K562 (cell line): ENCODE results near the gene CD19. TPM values are rescaled to one million over a fixed set of nuclear protein-coding genes. Genes with fewer than 3 reads are reported as not detected.
"Not testable (repeated sequence)": the region's sequence is repeated elsewhere in the genome, so short reads cannot be mapped to it uniquely, and the experiment has no call there.

Experiments used
- ATAC-seq: fragments of 200-7000 bp; cut with Tn5 transposase; 3 replicates; pipeline ENCODE4 v1.9.1; 2020; ENCODE audit warnings: moderate library complexity
- BruUV-seq: library from RNA; stranded (reverse); fragments of 400-500 nt; replicated peaks from 2 replicates; lab custom pipeline; 2021; lab: Mats Ljungman, UMichigan
- CTCF ChIA-PET: fragments of 300-600 bp; formaldehyde crosslinking; extraction: SDS; loops from one replicate; lab custom pipeline; 2021; ENCODE audit warnings: low intra/inter-chr PET ratio; lab: Yijun Ruan, JAX
- POLR2A ChIA-PET: fragments of 300-600, 350-650 bp; sonication (Branson Sonifier 250); formaldehyde crosslinking; extraction: SDS; loops from one replicate; lab custom pipeline; 2021; ENCODE audit warnings: antibody characterized with exemption, inconsistent platforms; lab: Yijun Ruan, JAX
- DNase-seq, 4 experiments: peaks; one replicate each; pipeline versions ENCODE4 v3.0.0 to v3.0.0-alpha.2; 2011 to 2018; ENCODE audit warnings: low spot score in 3 of 4, mixed read lengths in 3 of 4; ENCODE audit errors: extremely low read depth in 1 of 4
- FAIRE-seq: peaks from 2 replicates; lab custom pipeline; 2011; peaks lifted over from hg19 to GRCh38; lab: Jason Lieb, UNC
- H2AFZ ChIP-seq: 2 replicates; pipeline ENCODE4 v1.6.0; 2011; ENCODE audit warnings: low read depth, low read length, control low read depth, inconsistent platforms
- H3K27ac ChIP-seq: fragments of 200-600 bp; 3 replicates; pipeline ENCODE4 v1.8.0; 2011; ENCODE audit warnings: low read depth, mild to moderate bottlenecking, control low read depth, inconsistent platforms, low read length, moderate library complexity, mixed read lengths; ENCODE audit errors: extremely low read depth
- H3K27me3 ChIP-seq, 2 experiments: fragments of 300-600 bp in 1 of 2; 2 replicates in 1 of 2; 3 replicates in 1 of 2; pipeline versions ENCODE4 v1.6.0 to v1.8.0; 2011; ENCODE audit warnings: inconsistent platforms in 2 of 2, low read length in 2 of 2, mild to moderate bottlenecking in 1 of 2, mixed read lengths in 1 of 2, moderate library complexity in 1 of 2; ENCODE audit not compliant: control insufficient read depth in 2 of 2, insufficient read depth in 2 of 2
- H3K36me3 ChIP-seq: fragments of 300-600 bp; 3 replicates; pipeline ENCODE4 v1.8.0; 2011; ENCODE audit warnings: mild to moderate bottlenecking, low read length, inconsistent platforms; ENCODE audit not compliant: control insufficient read depth, insufficient read depth
- H3K4me1 ChIP-seq, 2 experiments: fragments of 200-600 bp in 1 of 2; replicated peaks in 1 of 2; 2 replicates in 1 of 2; 3 replicates in 1 of 2; pipeline versions ENCODE4 v1.5.1 to v1.8.0; 2011; ENCODE audit warnings: inconsistent platforms in 2 of 2, low read length in 2 of 2, mild to moderate bottlenecking in 1 of 2, mixed read lengths in 1 of 2, moderate library complexity in 1 of 2; ENCODE audit not compliant: control insufficient read depth in 2 of 2, insufficient read depth in 2 of 2
- H3K4me2 ChIP-seq: 2 replicates; pipeline ENCODE4 v1.6.1; 2011; ENCODE audit warnings: low read length, control low read depth, inconsistent platforms, mixed read lengths; ENCODE audit not compliant: insufficient read depth
- H3K4me3 ChIP-seq: fragments of 200-600 bp; sonication (generic), shearing (Covaris generic); 2 replicates; pipeline ENCODE4 v1.5.1; 2016; ENCODE audit warnings: control low read depth, inconsistent platforms
- H3K79me2 ChIP-seq: fragments of 200-600 bp; 3 replicates; pipeline ENCODE4 v1.8.0; 2011; ENCODE audit warnings: low read length, inconsistent platforms; ENCODE audit not compliant: control insufficient read depth, insufficient read depth
- H3K9ac ChIP-seq, 2 experiments: 2 replicates each; pipeline versions ENCODE4 v1.6.0 to v1.6.1; 2011; ENCODE audit warnings: low read depth in 2 of 2, low read length in 2 of 2, control low read depth in 1 of 2, inconsistent platforms in 1 of 2, mild to moderate bottlenecking in 1 of 2, mixed read lengths in 1 of 2; ENCODE audit not compliant: insufficient read depth in 1 of 2
- H3K9me1 ChIP-seq: one replicate; pipeline ENCODE4 v1.6.0; 2011; ENCODE audit warnings: inconsistent platforms, mild to moderate bottlenecking, low read length, moderate library complexity; ENCODE audit not compliant: control insufficient read depth, insufficient read depth
- H3K9me3 ChIP-seq: replicated peaks from 2 replicates; pipeline ENCODE4 v1.5.1; 2011; ENCODE audit warnings: low read depth, low read length, inconsistent platforms; ENCODE audit not compliant: control insufficient read depth, insufficient read depth
- H4K20me1 ChIP-seq: replicated peaks from 2 replicates; pipeline ENCODE4 v1.6.1; 2011; ENCODE audit warnings: low read length, inconsistent platforms, mixed read lengths; ENCODE audit not compliant: control insufficient read depth, insufficient read depth
- CBX5 ChIP-seq: IDR thresholded peaks from 2 replicates; pipeline ENCODE4 v1.6.1; 2014; ENCODE audit warnings: low read depth, borderline replicate concordance
- CTBP1 ChIP-seq: fragments of 450-650 bp; IDR thresholded peaks from 2 replicates; pipeline ENCODE4 v1.6.1; 2016; ENCODE audit warnings: borderline replicate concordance
- ERF ChIP-seq: fragments of 450-650 bp; formaldehyde crosslinking; IDR thresholded peaks from 2 replicates; pipeline ENCODE4 v1.4.0; 2020; ENCODE audit warnings: mild to moderate bottlenecking, mixed read lengths
- POLR2AphosphoS2 ChIP-seq: IDR thresholded peaks from 2 replicates; pipeline ENCODE4 v1.6.1; 2012; ENCODE audit warnings: low read length, improper control_type of control experiment
- RB1 ChIP-seq: fragments of 450-650 bp; IDR thresholded peaks from 2 replicates; pipeline ENCODE4 v1.6.1; 2017; ENCODE audit warnings: low read depth, mild to moderate bottlenecking
- RUNX1 ChIP-seq: sonication (generic); IDR thresholded peaks from 2 replicates; pipeline ENCODE4 v1.6.1; 2016; ENCODE audit warnings: antibody characterized with exemption, low read depth
- SRSF9 ChIP-seq: fragments of 200-400 bp; formaldehyde crosslinking; IDR thresholded peaks from 2 replicates; pipeline ENCODE4 v1.6.1; 2017; ENCODE audit warnings: low read depth, low read length, borderline replicate concordance
- STAG1 ChIP-seq: sonication (generic); formaldehyde crosslinking; IDR thresholded peaks from 2 replicates; pipeline ENCODE4 v1.5.0; 2020; ENCODE audit warnings: missing genetic modification reagents, borderline replicate concordance
- ZNF121 ChIP-seq: sonication (generic); formaldehyde crosslinking; conservative IDR thresholded peaks from 2 replicates; pipeline ENCODE4 v1.8.0; 2022; ENCODE audit warnings: missing genetic modification reagents
- ZNF696 ChIP-seq: fragments of 250-450 bp; sonication (Bioruptor Pico); conservative IDR thresholded peaks from 2 replicates; pipeline ENCODE4 v1.4.0; 2020; ENCODE audit warnings: mild to moderate bottlenecking, moderate library complexity
- WGBS: fragments of 100-300 bp; shearing (Covaris generic); methylation state at CpG from one replicate; pipeline ENCODE4 v1.1.6; 2016; ENCODE audit warnings: low coverage, mixed read lengths; ENCODE audit not compliant: insufficient coverage; ENCODE audit errors: missing lambda C conversion rate; 5-methylcytosine and 5-hydroxymethylcytosine counted together
- in situ Hi-C: fragments of 300-500 bp; cut with MboI; formaldehyde crosslinking; loops from 4 replicates; pipeline ENCODE4 v1.15.0; 2018; ENCODE audit warnings: inconsistent platforms, mixed read lengths
- intact Hi-C: fragments of 100-400 bp; cut with micrococcal nuclease; formaldehyde crosslinking; loops from 2 replicates; pipeline ENCODE4 v1.14.2; 2022
- polyA plus RNA-seq, 8 experiments: library from polyadenylated mRNA; depleted of rRNA in 4 of 8; stranded (reverse) in 5 of 8; unstranded in 3 of 8; fragments of >200 nt; fragmentation: Nextera tagmentation in 2 of 8; fragmentation: Illumina TruSeq in 1 of 8; extraction: Ambion mirVana in 2 of 8; extraction: Trizol in 1 of 8; gene quantifications; 2 replicates each; pipeline versions ENCODE4 v1.2.1 to v1.2.3, GENCODE V29; 2011 to 2014; ENCODE audit warnings: inconsistent platforms in 1 of 8, missing spikeins in 1 of 8
- total RNA-seq, 7 experiments: library from RNA; depleted of rRNA in 6 of 7; stranded (reverse); fragments of >200 nt in 6 of 7; fragmentation: Illumina TruSeq in 2 of 7; extraction: Trizol in 2 of 7; gene quantifications; 2 replicates each; pipeline versions ENCODE4 v1.2.1 to v1.2.3, GENCODE V29; 2011 to 2021; ENCODE audit warnings: low replicate concordance in 1 of 7
- TF ChIP-seq, protein P1 (sequence below), 3 experiments: IDR thresholded peaks in 2 of 3; conservative IDR thresholded peaks in 1 of 3; 2 replicates each; pipeline ENCODE4 v1.5.1; 2011 to 2012; ENCODE audit warnings: low read length in 3 of 3, mild to moderate bottlenecking in 3 of 3, control low read depth in 2 of 3, improper control_type of control experiment in 1 of 3, inconsistent platforms in 1 of 3, low read depth in 1 of 3, mixed read lengths in 1 of 3, moderate library complexity in 1 of 3; ENCODE audit not compliant: insufficient read depth in 2 of 3

The CD19 gene
- total and polyA plus RNA-seq, 9 of the 15 experiments (the other 6 are each of a cell fraction or from before 2014, with no cell fraction given) = 0.27 to 3.7 (median 2.0) TPM; not detected in 1

- TF ChIP-seq POLR2AphosphoS2 = 0 out of 2 replicates have a peak, but pooled peaks have one; percentile 53
Measured at GRCh38 chr16:28967156-28967555, 35.4 kb downstream of the CD19 start (continued).

GRCh38 chr16:28969696-28970095, 37.9 kb downstream of the CD19 start:
- CTCF ChIA-PET, DNase-seq: not testable (repeated sequence)

GRCh38 chr16:28974007-28974436, 42.3 kb downstream of the CD19 start:
- intact Hi-C loops = no loop called here
- in situ Hi-C loops = loop anchor here (10.0 to 25.0 kb wide), 2 partner anchors 291 to 312 kb away; no protein-coding TSS in a partner anchor
- Histone ChIP-seq H3K4me1 (peaks cover 11 to 25% of the 10 kb centered on the region in 2 experiments; a peak in 3 of 5 replicates), H3K9ac (peak overlapping the region; percentile 77 to 97; a peak in 3 of 4 replicates), H3K27me3 (no peaks in the 10 kb centered on the region), H3K4me2 (peak overlapping the region; percentile 99), H3K27ac (peak overlapping the region; percentile 63; the same call in 2 of the 3 replicates), H3K9me1 (peaks cover 4% of the 10 kb centered on the region), H2AFZ (peak overlapping the region; percentile 95), H3K4me3 (peak overlapping the region; percentile 94), H3K79me2 (peaks cover 9% of the 10 kb centered on the region; the same call in 2 of the 3 replicates), H3K36me3 (peaks cover 17% of the 10 kb centered on the region; the same call in 2 of the 3 replicates), H3K9me3 (no peaks in the 10 kb centered on the region), H4K20me1 (no peaks in the 10 kb centered on the region)
- CTCF ChIA-PET = interaction anchor here (1.3 kb wide), 1 partner anchor 1047 kb away, joined by 5 read pairs; no protein-coding TSS in a partner anchor
- ATAC-seq (peak; percentile 67), FAIRE-seq (peak; percentile 67), DNase-seq (peak; percentile 54 to 72 (median 71))
- POLR2A ChIA-PET = interaction anchor here (0.5 to 1.4 kb wide), 4 partner anchors 13 to 111 kb away, joined by 3 to 5 read pairs (median 3); no protein-coding TSS in a partner anchor
- 1% methylated on average over 17 of the region's 17 CpGs for WGBS
- BruUV-seq = TSS peak; percentile 95
- TF ChIP-seq, protein P1, sequence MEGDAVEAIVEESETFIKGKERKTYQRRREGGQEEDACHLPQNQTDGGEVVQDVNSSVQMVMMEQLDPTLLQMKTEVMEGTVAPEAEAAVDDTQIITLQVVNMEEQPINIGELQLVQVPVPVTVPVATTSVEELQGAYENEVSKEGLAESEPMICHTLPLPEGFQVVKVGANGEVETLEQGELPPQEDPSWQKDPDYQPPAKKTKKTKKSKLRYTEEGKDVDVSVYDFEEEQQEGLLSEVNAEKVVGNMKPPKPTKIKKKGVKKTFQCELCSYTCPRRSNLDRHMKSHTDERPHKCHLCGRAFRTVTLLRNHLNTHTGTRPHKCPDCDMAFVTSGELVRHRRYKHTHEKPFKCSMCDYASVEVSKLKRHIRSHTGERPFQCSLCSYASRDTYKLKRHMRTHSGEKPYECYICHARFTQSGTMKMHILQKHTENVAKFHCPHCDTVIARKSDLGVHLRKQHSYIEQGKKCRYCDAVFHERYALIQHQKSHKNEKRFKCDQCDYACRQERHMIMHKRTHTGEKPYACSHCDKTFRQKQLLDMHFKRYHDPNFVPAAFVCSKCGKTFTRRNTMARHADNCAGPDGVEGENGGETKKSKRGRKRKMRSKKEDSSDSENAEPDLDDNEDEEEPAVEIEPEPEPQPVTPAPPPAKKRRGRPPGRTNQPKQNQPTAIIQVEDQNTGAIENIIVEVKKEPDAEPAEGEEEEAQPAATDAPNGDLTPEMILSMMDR (IDR thresholded peaks at IDR 0.05 in 2 of 3, conservative IDR thresholded peaks at IDR 0.05 in 1 of 3; ENCODE audit: insufficient read depth in 2 of 3, low read depth in 1 of 3, low read length in 3 of 3) = peak; percentile 72 to 82 (median 76)
- TF ChIP-seq RUNX1 (no peak), CTBP1 (peak; percentile 97; the same call in 1 of the 2 replicates), STAG1 (CRISPR knock-in tag) (peak; percentile 68; the same call in 1 of the 2 replicates), RB1 (peak; percentile 60; the same call in 1 of the 2 replicates), ERF (CRISPR knock-in tag) (no peak), SRSF9 (no peak), ZNF696 (CRISPR knock-in tag) (no peak), CBX5 (no peak)

More at GRCh38 chr16:28969696-28970095, 37.9 kb downstream of the CD19 start:
- POLR2A ChIA-PET = interaction anchor here (1.2 kb wide), 1 partner anchor 12 kb away, joined by 3 read pairs; no protein-coding TSS in a partner anchor
- H3K9me1 ChIP-seq, H3K27ac ChIP-seq, ATAC-seq, H3K36me3 ChIP-seq, H3K27me3 ChIP-seq, FAIRE-seq, H3K4me3 ChIP-seq, H3K79me2 ChIP-seq, H4K20me1 ChIP-seq, H2AFZ ChIP-seq, H3K9me3 ChIP-seq, H3K4me2 ChIP-seq, BruUV-seq, intact Hi-C loops, H3K4me1 ChIP-seq, H3K9ac ChIP-seq: not testable (repeated sequence)
- in situ Hi-C loops = loop anchor here (10.0 to 25.0 kb wide), 2 partner anchors 295 to 307 kb away; no protein-coding TSS in a partner anchor
- peak; percentile 76 for TF ChIP-seq ZNF121 (CRISPR knock-in tag)
- WGBS = 45% methylated on average over 2 of the region's 2 CpGs
